Right ventricle myocardium superior (tissue), 1 donor: ENCODE data around the gene KCNQ4. TPM values are rescaled to one million over a fixed set of nuclear protein-coding genes. Genes with fewer than 3 reads are reported as not detected.

Source experiments
- ATAC-seq: fragments of 200-7000 bp; cut with Tn5 transposase; one replicate; pipeline ENCODE4 v1.9.1; 2020; ENCODE audit warnings: mild to moderate bottlenecking; ENCODE audit not compliant: poor library complexity
- DNase-seq: peaks from one replicate; pipeline ENCODE4 v3.0.0-alpha.2; 2020
- intact Hi-C: fragments of 100-400 bp; cut with DNase I; formaldehyde crosslinking; loops from one replicate; pipeline ENCODE4 v1.11.2; 2022
- total RNA-seq: library from RNA; stranded (reverse); fragmentation: NEBNext Ultra II Directional; extraction: Animal tissue kit (Norgen Biotek cat#: 25700); gene quantifications from one replicate; pipeline ENCODE4 v1.2.1, GENCODE V29; 2021
- donor health status: DM: no; HTN: yes; CAD: no; lungs with severe emphysema.

Gene KCNQ4
- total RNA-seq, 1 donor from 2014 or later: 2.6 TPM

- no peak for DNase-seq
- no peak for ATAC-seq
- intact Hi-C loops: no loop called here
Measured at GRCh38 chr1:40789661-40790430, 6.3 kb downstream of the KCNQ4 start.

GRCh38 chr1:40792036-40792435, 8.4 kb downstream of the KCNQ4 start:
- ATAC-seq (no peak), DNase-seq (no peak)
- intact Hi-C loops: no loop called here

DNA sequence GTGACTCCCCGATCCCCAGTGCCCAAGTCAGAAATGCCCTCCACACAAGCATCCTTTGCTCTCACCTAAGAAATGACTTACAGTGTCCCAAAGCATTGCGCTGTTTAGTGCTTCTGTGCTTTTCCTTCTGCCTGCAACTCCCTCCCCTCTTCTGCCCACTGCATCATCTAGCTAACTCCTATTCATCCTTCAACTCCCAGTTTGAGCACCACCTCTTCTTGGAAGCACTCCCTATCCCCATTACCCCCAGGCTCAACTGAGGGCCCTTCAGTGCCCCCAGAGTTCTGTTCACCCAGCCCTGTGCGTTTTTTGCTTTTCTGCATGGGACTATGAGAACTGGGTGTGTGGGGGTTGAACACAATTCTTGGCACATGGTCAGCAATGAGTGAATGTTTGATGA, 10.0 kb downstream of the KCNQ4 start:
- DNase-seq: no peak
- intact Hi-C loops: no loop called here
- ATAC-seq: no peak

DNA sequence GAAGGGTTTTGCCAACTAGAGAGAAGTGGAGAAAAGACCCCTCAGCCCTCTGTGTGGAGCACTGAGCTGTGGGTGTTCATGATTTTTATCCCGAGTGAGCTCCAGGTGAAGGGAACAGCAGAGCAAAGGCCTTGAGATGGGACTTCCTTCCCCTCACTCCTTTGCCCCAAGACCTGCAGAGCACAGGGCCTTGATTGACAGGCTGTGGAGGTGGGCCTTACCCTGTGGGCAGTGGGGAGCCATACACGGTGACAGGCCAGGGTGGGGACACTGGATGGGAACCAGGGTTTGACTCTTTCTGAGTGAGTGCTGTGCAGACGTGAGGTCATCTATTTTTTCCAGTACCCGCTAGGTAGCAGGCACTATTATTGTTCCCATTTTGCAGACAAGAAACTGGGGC, 10.5 kb downstream of the KCNQ4 start:
- intact Hi-C loops: no loop called here
- ATAC-seq: no peak
- no peak for DNase-seq

GRCh38 chr1:40794974-40795715, 11.6 kb downstream of the KCNQ4 start:
- DNase-seq (no peak), ATAC-seq (no peak)
- intact Hi-C loops: no loop called here

GRCh38 chr1:40795811-40796586, 12.4 kb downstream of the KCNQ4 start:
- intact Hi-C loops: no loop called here
- no peak for ATAC-seq
- DNase-seq: no peak

- intact Hi-C loops: no loop called here
- DNase-seq (peak; percentile 77), ATAC-seq (peak; percentile 71)
Measured at GRCh38 chr1:40796939-40797667, 13.5 kb downstream of the KCNQ4 start.

GRCh38 chr1:40797668-40798010, 14.1 kb downstream of the KCNQ4 start:
- intact Hi-C loops: no loop called here
- ATAC-seq (no peak), DNase-seq (no peak)

DNA sequence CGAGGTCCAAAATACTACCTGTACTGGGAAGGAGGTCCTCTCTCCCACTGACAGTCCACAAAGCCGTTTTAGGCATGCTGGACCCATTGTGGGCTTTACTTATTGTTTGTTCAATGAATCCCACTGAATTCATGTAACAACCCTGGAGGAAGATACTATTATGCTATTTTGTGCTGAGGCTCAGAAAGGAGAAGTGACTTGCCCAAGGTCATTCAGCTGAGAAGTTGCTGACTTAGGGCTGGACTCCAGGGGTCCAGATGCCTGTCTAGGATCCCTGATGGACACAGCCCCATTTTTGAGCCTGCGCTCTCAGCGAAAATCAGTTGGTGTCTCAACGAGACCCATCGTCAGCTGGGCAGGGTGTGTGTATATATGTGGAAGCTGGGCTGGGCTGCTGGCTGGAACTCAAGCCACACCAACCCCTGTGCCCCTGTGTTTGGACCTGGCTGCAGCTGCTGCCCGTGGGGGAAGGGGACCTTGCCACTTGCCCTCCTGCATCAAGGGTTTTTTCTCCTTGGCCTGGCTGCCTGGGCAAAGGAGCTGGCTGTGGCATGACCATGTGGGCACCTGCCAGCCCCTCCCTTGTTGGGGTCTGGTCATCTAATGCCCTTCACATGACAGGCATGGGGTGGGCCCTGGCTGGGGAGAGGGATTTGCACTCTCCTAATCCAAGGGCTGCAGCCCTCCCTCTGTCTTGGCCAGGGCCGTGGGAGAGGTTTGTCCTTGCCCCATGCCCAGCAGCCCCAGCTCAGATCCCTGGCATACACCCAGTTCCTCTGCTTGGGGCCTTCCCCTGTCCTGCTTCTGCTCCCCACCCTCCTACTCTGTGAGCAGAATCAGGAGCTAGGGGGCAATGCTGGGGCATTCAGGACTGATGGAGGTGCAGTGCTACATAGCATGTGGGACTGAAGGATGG, 15.0 kb downstream of the KCNQ4 start:
- intact Hi-C loops: no loop called here
- ATAC-seq (no peak), DNase-seq (no peak)

DNA sequence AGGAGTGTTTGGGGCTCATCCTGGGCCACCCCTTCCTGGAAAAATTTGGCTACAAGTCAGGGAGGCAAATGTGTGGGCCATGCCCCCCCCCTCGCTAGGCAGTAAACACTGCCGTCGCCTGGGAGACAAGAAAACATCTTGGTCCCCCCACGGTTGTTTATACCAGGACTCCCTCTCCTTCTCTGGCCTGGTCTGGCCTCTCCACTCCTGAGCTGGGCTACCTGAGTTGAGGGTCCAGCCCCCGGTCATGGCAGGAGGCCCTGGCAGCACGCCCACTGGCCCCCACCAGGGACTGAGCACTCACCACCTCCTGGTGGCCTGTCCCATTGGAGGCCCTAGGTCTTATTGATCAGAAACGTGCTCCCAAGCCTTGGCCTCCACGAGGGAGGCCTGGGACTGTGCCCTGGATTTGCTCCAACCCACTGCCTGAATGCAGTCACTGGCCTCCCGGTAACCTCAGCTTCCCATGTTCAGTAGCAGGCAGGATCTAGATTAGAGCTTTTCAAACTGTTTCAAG, 15.8 kb downstream of the KCNQ4 start:
- ATAC-seq (no peak), DNase-seq (peak; percentile 74)

GRCh38 chr1:40801742-40802077, 18.1 kb downstream of the KCNQ4 start:
- ATAC-seq: no peak
- intact Hi-C loops: no loop called here

More for the DNA sequence above, 15.8 kb downstream of the KCNQ4 start:
- intact Hi-C loops: no loop called here

GRCh38 chr1:40802078-40802741, 18.6 kb downstream of the KCNQ4 start:
- peak; percentile 89 for ATAC-seq
- DNase-seq: peak; percentile 92
- intact Hi-C loops: no loop called here

More at GRCh38 chr1:40801742-40802077, 18.1 kb downstream of the KCNQ4 start:
- no peak for DNase-seq

- intact Hi-C loops: no loop called here
- no peak for ATAC-seq
- no peak for DNase-seq
Measured at GRCh38 chr1:40802742-40803113, 19.1 kb downstream of the KCNQ4 start.

DNA sequence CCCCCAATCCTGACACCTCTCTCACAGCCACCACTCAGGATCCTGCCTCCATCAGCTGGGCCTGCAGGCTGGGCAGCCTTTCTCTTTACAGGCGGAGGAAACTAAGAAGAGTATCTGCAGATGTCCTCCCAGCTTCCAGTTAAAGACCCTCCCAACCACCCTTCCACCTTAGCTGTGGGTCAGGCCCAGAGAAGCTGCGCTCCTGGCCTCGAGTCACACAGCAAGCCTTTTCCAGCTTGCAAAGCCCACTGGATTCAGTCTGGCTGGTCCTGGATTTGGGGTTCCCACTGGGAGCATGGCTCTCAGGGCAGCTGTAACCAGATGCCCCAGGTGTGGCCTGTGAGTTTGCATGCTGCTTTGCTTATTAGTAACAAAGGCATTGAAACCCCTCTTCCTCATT, 19.9 kb downstream of the KCNQ4 start:
- ATAC-seq (no peak), DNase-seq (no peak)
- intact Hi-C loops: no loop called here

DNA sequence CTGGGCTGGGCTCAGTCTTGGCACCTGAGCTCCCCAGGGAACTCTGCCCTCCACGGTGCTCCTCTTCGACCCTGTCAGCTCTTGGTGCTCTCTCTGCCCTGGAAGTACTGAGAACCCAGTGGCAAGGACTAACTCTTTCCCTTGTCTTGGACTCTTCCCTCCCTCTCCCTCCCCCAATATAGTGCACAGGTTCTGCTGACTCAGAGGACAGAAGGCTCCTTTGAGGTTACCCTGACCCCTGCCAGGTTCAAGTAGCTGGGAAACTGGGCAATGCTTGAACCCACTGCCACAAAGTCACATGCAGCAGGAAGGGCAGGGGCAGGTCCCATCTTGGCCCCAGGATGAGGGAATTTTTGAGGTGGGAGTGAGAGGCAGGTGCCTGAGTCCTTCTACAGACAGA, 20.3 kb downstream of the KCNQ4 start:
- intact Hi-C loops: no loop called here
- DNase-seq (no peak), ATAC-seq (no peak)

GRCh38 chr1:40806240-40806639, 22.7 kb downstream of the KCNQ4 start:
- intact Hi-C loops: no loop called here
- no peak for ATAC-seq
- no peak for DNase-seq
